Caki2 (cell line): ENCODE data around the gene GLI3. TPM values are rescaled to one million over a fixed set of nuclear protein-coding genes. Genes with fewer than 3 reads are reported as not detected.

ENCODE experiments used
- DNase-seq: peaks from one replicate; pipeline ENCODE4 v3.0.0-alpha.2; 2015; ENCODE audit warnings: low read depth
- in situ Hi-C: cut with HindIII; loops from 2 replicates; pipeline ENCODE4 v1.10.0; 2016; ENCODE audit warnings: low sequenced_read_pairs, low pct_unique_long_range_greater_than_20kb, mixed read lengths
- total RNA-seq: library from RNA; depleted of rRNA; stranded (reverse); fragments of >200 nt; shearing (Covaris generic); gene quantifications from 2 replicates; pipeline ENCODE4 v1.2.3, GENCODE V29; 2014; ENCODE audit warnings: low replicate concordance

GLI3 gene
- total RNA-seq, 1 experiment from 2014 or later, result 1.8 TPM

- in situ Hi-C loops, result no loop called here
- DNase-seq, result peak; percentile 79
These were observed 280.9 kb downstream of the GLI3 start for GRCh38 chr7:41955893-41956675.

DNA sequence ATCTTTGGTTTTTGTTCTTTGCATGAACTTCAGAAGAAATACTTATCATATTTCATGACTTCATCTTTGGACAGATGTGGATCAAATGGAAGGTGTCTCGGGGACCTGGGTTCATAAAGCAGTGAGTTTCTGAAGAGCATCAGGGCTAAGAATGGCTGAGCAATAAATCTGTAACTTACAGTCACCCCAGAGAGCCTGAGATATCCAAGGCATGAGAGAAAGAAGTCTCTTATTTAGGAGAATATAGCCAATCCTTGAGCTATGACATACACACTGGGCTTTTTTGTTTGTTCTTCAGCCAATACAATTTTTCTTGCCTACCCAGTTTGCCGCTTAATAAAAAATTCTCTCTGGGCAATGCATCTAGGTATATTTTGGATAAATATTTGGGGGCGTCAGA, 281.6 kb downstream of the GLI3 start:
- no peak for DNase-seq
- in situ Hi-C loops, result no loop called here

GRCh38 chr7:41954976-41955375, 282.0 kb downstream of the GLI3 start:
- DNase-seq, result no peak
- in situ Hi-C loops, result no loop called here

DNA sequence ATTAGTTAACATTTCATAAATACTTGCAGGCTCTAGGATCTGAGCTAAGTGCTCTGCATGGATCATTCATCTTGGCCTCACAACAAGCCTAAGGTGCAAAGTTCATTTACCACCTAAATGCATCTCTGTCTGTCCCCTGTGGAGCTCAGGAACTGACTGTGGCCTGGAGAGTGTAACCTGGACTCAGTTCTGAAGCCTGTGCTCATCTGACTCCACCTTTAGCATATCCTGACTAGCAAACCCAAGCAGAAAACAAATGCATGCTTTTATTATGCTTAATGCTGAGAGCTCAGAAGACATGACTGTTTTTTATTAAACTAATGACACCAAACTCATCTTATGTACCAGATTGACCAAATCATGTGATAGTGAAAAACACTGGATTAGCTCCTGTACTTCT, 288.5 kb downstream of the GLI3 start:
- in situ Hi-C loops, result no loop called here
- DNase-seq, result no peak

DNA sequence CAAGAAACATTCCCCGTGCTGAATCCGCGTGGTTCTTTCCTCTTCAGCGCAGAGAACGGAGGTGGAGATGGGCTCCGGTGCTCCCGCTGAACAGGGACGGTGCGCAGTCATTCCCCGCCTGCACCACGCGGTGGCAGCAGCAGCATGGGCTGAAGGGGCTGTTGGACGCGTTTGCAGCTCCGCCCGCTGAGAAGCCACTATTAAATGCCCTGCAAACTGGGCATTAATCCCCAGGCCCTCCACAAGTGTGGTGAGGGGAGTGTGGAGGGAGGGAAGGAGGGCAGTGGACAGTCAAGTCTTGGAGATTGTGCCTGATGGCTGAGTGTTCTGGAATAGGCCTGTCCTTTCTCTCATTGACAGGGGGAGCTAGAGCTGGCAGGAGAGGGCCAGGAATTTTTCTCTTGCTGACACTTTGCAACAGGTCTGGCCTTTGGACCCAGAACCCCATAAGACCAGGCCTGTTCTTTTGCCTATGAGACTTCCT, 293.9 kb downstream of the GLI3 start:
- in situ Hi-C loops, result no loop called here

GRCh38 chr7:41942468-41943093, 294.4 kb downstream of the GLI3 start:
- DNase-seq, result peak; percentile 86
- in situ Hi-C loops, result no loop called here

More for the DNA sequence above, 293.9 kb downstream of the GLI3 start:
- DNase-seq, result peak; percentile 88

DNA sequence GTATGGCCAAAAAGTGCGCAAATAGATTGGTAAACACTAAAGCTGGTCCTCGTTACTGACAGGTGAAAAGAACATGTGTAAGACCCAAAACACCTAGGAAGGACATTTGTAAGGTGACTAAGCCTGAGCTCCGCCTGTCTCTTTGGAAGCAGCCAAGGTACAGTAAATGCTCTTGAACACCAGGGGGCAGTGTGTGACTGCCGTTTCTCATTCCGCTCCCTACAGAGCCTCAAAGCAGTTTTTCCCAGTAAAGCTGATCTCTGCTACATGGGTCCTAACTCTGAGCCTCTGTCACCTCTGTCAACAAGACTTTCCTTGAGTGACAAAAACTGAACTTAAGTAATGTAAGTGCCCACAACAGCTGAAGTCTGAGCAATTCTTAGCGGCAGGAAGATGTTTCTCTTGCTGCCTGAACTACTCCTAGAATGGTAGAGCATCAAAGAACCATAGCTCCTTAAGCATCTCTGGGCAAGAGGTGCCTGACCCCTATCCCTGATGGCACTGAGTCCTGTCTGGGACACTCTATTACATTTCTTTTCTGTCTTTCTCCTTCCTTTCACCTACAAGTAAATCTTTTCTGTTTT, 296.2 kb downstream of the GLI3 start:
- in situ Hi-C loops, result no loop called here
- DNase-seq, result peak; percentile 77

- in situ Hi-C loops, result no loop called here
- no peak for DNase-seq
These were observed 298.6 kb downstream of the GLI3 start for GRCh38 chr7:41938371-41938770.

GRCh38 chr7:41933427-41933826, 303.6 kb downstream of the GLI3 start:
- in situ Hi-C loops, result no loop called here

DNA sequence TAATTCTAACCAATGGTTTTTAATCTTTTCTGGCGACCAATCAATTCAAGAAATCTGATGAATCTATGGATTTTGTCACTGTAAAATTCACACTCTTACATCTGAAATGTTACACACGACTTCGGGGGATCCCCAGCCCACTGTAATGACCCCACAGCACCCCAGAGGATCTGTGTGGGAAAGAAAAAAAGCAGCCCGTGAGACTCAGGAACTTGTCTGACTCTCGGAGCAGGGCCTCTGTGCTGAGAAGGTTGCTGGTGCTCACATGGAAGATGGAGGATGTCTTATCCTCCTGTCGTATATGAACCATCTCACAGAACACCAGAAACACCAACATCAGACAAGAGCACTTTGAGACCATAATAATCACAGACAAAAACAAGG, 305.8 kb downstream of the GLI3 start:
- in situ Hi-C loops, result no loop called here

More at GRCh38 chr7:41933427-41933826, 303.6 kb downstream of the GLI3 start:
- no peak for DNase-seq

DNA sequence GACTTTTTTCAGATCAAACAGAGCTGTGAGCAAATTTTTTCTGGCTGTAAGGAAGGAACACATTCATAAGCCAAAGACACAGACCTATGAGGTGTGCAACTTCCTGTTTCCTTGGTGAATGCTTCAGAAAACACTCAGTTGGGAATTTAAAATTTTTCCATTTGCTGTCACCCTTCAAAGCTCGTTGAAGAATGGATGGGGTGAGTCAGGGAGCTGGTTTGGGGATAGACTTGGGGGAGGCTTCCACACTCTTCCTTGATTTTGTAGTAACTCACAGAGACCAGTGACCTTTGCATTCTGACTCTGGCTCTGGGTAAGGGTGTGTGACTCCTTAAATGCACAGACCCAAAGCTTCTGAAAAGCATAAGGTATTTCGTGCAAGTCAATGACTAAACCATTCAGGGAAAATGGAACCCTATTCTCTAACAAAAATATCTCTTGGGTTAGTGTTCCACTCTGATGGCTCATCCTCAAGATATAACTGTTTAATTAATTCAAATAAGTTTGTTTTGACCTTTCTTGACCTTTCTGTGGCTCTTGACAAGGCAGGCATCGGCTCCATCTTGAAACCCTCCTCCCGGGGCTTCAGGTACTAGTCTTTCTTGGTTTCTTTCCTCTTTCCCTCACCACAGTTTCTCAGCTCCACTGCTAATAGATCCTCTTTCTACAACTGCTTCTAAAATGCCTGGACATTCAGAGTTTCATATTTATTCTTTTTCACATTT, 306.3 kb downstream of the GLI3 start:
- DNase-seq, result no peak
- in situ Hi-C loops, result no loop called here

More for the DNA sequence above, 305.8 kb downstream of the GLI3 start:
- no peak for DNase-seq

GRCh38 chr7:41928781-41929180, 308.2 kb downstream of the GLI3 start:
- DNase-seq, result no peak
- in situ Hi-C loops, result no loop called here

- in situ Hi-C loops, result no loop called here
- no peak for DNase-seq
These were observed 308.8 kb downstream of the GLI3 start for GRCh38 chr7:41928166-41928565.

DNA sequence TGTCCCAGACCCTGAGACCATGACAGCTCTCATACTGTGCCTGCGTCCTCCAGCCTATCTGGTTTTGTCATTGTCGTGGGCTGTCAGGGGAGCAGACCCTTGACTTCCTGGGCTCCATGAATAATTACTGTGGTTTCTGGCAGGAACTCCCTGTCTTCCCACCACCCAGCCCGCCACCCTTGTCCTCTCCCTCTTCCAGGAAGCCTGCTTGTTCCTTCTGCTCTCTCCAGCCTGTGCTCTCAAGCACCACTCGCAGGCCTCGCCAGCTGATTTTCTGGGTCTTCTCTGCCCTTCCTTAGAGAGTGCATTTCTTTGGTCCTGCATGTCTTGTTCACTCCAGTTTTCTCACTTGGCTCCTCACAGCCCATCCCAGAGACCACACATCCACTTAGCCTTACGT, 309.6 kb downstream of the GLI3 start:
- no peak for DNase-seq
- in situ Hi-C loops, result no loop called here

- no peak for DNase-seq
- in situ Hi-C loops, result no loop called here
These were observed 311.1 kb downstream of the GLI3 start for GRCh38 chr7:41925946-41926345.

GRCh38 chr7:41924796-41925195, 312.2 kb downstream of the GLI3 start:
- DNase-seq, result no peak
- in situ Hi-C loops, result no loop called here

- in situ Hi-C loops, result no loop called here
These were observed 314.6 kb downstream of the GLI3 start for GRCh38 chr7:41922373-41922772.

DNA sequence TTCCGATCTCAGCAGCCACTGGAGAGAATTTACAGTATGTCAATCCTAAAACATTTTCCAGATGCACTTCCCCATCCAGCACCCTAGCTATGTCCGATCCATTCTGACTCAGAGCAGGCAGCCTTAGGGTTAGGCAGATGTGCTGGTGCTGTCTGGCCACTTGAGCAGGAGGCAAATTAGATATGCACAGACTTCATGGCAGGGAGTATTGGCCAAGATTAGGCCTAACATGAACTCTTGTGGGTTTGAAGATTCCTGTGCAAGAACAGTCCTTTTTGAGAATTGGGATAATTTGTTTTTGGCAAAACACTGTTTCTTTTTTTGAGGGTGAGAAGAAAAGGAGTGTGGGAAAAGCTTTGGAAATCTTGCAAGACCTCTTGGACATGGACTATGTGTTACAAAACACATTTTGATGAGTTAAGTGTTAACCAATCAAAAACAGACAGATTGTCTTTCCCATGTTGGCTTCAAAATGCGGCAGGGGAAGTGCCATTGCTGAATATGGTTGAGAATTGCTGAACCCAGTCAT, 315.5 kb downstream of the GLI3 start:
- DNase-seq, result no peak
- in situ Hi-C loops, result no loop called here

More at GRCh38 chr7:41922373-41922772, 314.6 kb downstream of the GLI3 start:
- no peak for DNase-seq
